WTC11 (cell line): ENCODE measurements around the gene WNT3A. TPM values are rescaled to one million over a fixed set of nuclear protein-coding genes. Genes with fewer than 3 reads are reported as not detected.

Source experiments
- ATAC-seq: fragments of 200-7000 bp; cut with Tn5 transposase; 2 replicates; pipeline ENCODE4 v1.10.0; 2021; ENCODE audit warnings: mild to moderate bottlenecking, moderate library complexity
- CTCF ChIA-PET: fragments of 300-600 bp; sonication (Branson Sonifier 250); formaldehyde crosslinking; loops from one replicate; lab custom pipeline; 2021; ENCODE audit warnings: antibody characterized with exemption; lab: Charles Lee
- POLR2A ChIA-PET: fragments of 350-600 bp; sonication (Branson Sonifier 250); formaldehyde crosslinking; loops from one replicate; lab custom pipeline; 2021; ENCODE audit warnings: antibody characterized with exemption; lab: Charles Lee
- DNase-seq: peaks from one replicate; pipeline ENCODE4 v3.0.0; 2021; ENCODE audit warnings: low spot score
- H3K27ac Mint-ChIP-seq: 2 replicates; pipeline ENCODE4 v1.8.0; 2021; ENCODE audit warnings: mixed read lengths
- H3K27me3 Mint-ChIP-seq: 2 replicates; pipeline ENCODE4 v1.8.0; 2021; ENCODE audit warnings: low read depth, mild to moderate bottlenecking, moderate library complexity, mixed read lengths
- H3K36me3 Mint-ChIP-seq: 2 replicates; pipeline ENCODE4 v1.8.0; 2021; ENCODE audit warnings: mixed read lengths
- H3K4me1 Mint-ChIP-seq: 2 replicates; pipeline ENCODE4 v1.8.0; 2022; ENCODE audit warnings: mixed read lengths
- H3K4me3 Mint-ChIP-seq: 2 replicates; pipeline ENCODE4 v1.8.0; 2021; ENCODE audit warnings: mild to moderate bottlenecking, moderate library complexity, mixed read lengths
- H3K9me3 Mint-ChIP-seq: 2 replicates; pipeline ENCODE4 v1.8.0; 2021; ENCODE audit warnings: mixed read lengths
- CREM ChIP-seq: sonication (generic); formaldehyde crosslinking; IDR thresholded peaks from 2 replicates; pipeline ENCODE4 v1.8.1; 2022; ENCODE audit warnings: mild to moderate bottlenecking, missing genetic modification reagents, moderate library complexity
- IRF2 ChIP-seq: sonication (generic); formaldehyde crosslinking; IDR thresholded peaks from 2 replicates; pipeline ENCODE4 v1.8.0; 2022; ENCODE audit warnings: low read depth, missing genetic modification reagents, borderline replicate concordance
- JUN ChIP-seq: sonication (generic); formaldehyde crosslinking; IDR thresholded peaks from 2 replicates; pipeline ENCODE4 v1.8.0; 2023; ENCODE audit warnings: mild to moderate bottlenecking, missing genetic modification reagents
- KAT7 ChIP-seq: sonication (generic); formaldehyde crosslinking; IDR thresholded peaks from 2 replicates; pipeline ENCODE4 v1.8.1; 2023; ENCODE audit warnings: missing genetic modification reagents, mild to moderate bottlenecking, borderline replicate concordance
- MYBL2 ChIP-seq: sonication (generic); formaldehyde crosslinking; IDR thresholded peaks from 2 replicates; pipeline ENCODE4 v1.8.1; 2023; ENCODE audit warnings: mild to moderate bottlenecking, moderate library complexity, missing genetic modification reagents
- NR2C2 ChIP-seq: sonication (generic); formaldehyde crosslinking; IDR thresholded peaks from 2 replicates; pipeline ENCODE4 v1.8.0; 2022; ENCODE audit warnings: mild to moderate bottlenecking, missing genetic modification reagents
- SMAD4 ChIP-seq: sonication (generic); formaldehyde crosslinking; IDR thresholded peaks from 2 replicates; pipeline ENCODE4 v1.8.0; 2022; ENCODE audit warnings: mild to moderate bottlenecking, missing genetic modification reagents
- SOX15 ChIP-seq: fragments of 250-450 bp; sonication (Bioruptor Pico); IDR thresholded peaks from 2 replicates; pipeline ENCODE4 v1.9.0; 2021; ENCODE audit warnings: mild to moderate bottlenecking
- total RNA-seq: library from RNA; stranded (reverse); gene quantifications from 3 replicates; pipeline ENCODE4 v1.2.3, GENCODE V29; 2021
- TF ChIP-seq, protein P1 (sequence below): sonication (generic); formaldehyde crosslinking; IDR thresholded peaks from 2 replicates; pipeline ENCODE4 v1.8.0; 2023; ENCODE audit warnings: missing genetic modification reagents, mild to moderate bottlenecking, borderline replicate concordance
- TF ChIP-seq, protein P2 (sequence below): sonication (generic); formaldehyde crosslinking; IDR thresholded peaks from 2 replicates; pipeline ENCODE4 v1.8.1; 2022; ENCODE audit warnings: mild to moderate bottlenecking, missing genetic modification reagents, moderate library complexity, borderline replicate concordance
- TF ChIP-seq, protein P3 (sequence below): sonication (generic); formaldehyde crosslinking; IDR thresholded peaks from 2 replicates; pipeline ENCODE4 v1.8.1; 2022; ENCODE audit warnings: low read depth, mild to moderate bottlenecking, moderate library complexity, missing genetic modification reagents, borderline replicate concordance
- TF ChIP-seq, protein P4 (sequence below): sonication (generic); formaldehyde crosslinking; IDR thresholded peaks from 2 replicates; pipeline ENCODE4 v1.8.0; 2022; ENCODE audit warnings: mild to moderate bottlenecking, missing genetic modification reagents
- TF ChIP-seq, protein P5 (sequence below): sonication (generic); formaldehyde crosslinking; IDR thresholded peaks from 2 replicates; pipeline ENCODE4 v1.8.1; 2023; ENCODE audit warnings: mild to moderate bottlenecking, missing genetic modification reagents, borderline replicate concordance
- TF ChIP-seq, protein P6 (sequence below): sonication (generic); formaldehyde crosslinking; IDR thresholded peaks from 2 replicates; pipeline ENCODE4 v1.8.1; 2023; ENCODE audit warnings: mild to moderate bottlenecking, missing genetic modification reagents, moderate library complexity
- TF ChIP-seq, protein P7 (sequence below): sonication (generic); formaldehyde crosslinking; conservative IDR thresholded peaks from 2 replicates; pipeline ENCODE4 v1.8.1; 2023; ENCODE audit warnings: mild to moderate bottlenecking, low read depth, missing genetic modification reagents, moderate library complexity

The WNT3A gene
- total RNA-seq, 1 experiment from 2014 or later: 0.17 TPM

DNA sequence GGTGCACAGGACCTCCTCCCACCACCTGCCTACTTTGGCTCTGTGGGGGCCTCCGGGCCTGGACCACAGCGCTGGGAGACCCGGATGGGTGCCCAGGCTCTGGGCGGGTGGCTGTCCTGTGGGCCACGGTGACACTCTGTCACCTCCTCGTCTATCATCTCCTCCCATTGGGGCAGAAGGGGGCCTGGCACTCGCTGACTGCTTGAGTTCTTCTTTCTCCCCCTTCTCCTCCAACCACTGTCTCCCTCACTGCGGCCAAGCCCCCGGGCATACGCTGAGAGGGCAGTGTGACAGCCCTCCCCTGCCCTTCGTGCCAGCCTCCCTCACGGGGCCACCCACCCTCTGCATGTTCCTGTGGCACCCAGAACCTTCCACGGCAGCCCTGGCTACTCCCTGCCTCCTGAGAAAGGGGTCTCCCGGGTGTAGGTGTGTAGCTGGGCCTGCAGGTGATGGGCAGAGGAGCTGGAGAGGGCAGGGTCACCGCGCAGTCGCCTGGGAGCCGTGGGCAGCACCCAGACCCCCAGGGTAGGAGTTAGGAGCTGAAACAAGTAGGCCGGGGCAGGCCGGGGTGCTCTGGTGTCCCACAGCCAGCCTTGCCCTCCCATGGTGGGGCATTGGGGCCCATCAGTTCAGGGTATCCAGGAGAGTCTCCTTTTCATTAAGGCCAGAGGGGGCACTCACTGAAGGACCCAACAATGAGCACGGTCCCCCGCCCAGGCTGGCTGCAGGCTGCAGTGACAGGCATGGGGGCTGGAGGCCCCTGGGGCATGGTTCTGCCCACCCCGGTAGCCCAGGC, 66.5 kb downstream of the WNT3A start:
- H3K27ac Mint-ChIP-seq: no peak overlapping the region
- H3K9me3 Mint-ChIP-seq: no peaks in the 10 kb centered on the region
- DNase-seq (no peak), ATAC-seq (no peak; the same call in 1 of the 2 replicates)
- ChIA-PET CTCF (interaction anchor here (0.5 to 2.7 kb wide), 9 partner anchors 8 to 687 kb away, joined by 3 to 62 read pairs (median 3); partner anchors contain the start of genes ARF1 and WNT3A), POLR2A (interaction anchor here (1.0 kb wide), 1 partner anchor 75 kb away, joined by 3 read pairs; no protein-coding TSS in a partner anchor)
- no peak overlapping the region for H3K4me3 Mint-ChIP-seq
- TF ChIP-seq SOX15 (CRISPR knock-in tag) (no peak), NR2C2 (no peak), KAT7 (CRISPR knock-in tag) (no peak), JUN (no peak), MYBL2 (CRISPR knock-in tag) (no peak), CREM (no peak), SMAD4 (CRISPR knock-in tag) (no peak), IRF2 (CRISPR knock-in tag) (no peak)
- TF ChIP-seq, protein P1, sequence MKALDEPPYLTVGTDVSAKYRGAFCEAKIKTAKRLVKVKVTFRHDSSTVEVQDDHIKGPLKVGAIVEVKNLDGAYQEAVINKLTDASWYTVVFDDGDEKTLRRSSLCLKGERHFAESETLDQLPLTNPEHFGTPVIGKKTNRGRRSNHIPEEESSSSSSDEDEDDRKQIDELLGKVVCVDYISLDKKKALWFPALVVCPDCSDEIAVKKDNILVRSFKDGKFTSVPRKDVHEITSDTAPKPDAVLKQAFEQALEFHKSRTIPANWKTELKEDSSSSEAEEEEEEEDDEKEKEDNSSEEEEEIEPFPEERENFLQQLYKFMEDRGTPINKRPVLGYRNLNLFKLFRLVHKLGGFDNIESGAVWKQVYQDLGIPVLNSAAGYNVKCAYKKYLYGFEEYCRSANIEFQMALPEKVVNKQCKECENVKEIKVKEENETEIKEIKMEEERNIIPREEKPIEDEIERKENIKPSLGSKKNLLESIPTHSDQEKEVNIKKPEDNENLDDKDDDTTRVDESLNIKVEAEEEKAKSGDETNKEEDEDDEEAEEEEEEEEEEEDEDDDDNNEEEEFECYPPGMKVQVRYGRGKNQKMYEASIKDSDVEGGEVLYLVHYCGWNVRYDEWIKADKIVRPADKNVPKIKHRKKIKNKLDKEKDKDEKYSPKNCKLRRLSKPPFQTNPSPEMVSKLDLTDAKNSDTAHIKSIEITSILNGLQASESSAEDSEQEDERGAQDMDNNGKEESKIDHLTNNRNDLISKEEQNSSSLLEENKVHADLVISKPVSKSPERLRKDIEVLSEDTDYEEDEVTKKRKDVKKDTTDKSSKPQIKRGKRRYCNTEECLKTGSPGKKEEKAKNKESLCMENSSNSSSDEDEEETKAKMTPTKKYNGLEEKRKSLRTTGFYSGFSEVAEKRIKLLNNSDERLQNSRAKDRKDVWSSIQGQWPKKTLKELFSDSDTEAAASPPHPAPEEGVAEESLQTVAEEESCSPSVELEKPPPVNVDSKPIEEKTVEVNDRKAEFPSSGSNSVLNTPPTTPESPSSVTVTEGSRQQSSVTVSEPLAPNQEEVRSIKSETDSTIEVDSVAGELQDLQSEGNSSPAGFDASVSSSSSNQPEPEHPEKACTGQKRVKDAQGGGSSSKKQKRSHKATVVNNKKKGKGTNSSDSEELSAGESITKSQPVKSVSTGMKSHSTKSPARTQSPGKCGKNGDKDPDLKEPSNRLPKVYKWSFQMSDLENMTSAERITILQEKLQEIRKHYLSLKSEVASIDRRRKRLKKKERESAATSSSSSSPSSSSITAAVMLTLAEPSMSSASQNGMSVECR (CRISPR knock-in tag): no peak
- TF ChIP-seq, protein P2, sequence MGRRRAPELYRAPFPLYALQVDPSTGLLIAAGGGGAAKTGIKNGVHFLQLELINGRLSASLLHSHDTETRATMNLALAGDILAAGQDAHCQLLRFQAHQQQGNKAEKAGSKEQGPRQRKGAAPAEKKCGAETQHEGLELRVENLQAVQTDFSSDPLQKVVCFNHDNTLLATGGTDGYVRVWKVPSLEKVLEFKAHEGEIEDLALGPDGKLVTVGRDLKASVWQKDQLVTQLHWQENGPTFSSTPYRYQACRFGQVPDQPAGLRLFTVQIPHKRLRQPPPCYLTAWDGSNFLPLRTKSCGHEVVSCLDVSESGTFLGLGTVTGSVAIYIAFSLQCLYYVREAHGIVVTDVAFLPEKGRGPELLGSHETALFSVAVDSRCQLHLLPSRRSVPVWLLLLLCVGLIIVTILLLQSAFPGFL (CRISPR knock-in tag): no peak
- TF ChIP-seq, protein P3, sequence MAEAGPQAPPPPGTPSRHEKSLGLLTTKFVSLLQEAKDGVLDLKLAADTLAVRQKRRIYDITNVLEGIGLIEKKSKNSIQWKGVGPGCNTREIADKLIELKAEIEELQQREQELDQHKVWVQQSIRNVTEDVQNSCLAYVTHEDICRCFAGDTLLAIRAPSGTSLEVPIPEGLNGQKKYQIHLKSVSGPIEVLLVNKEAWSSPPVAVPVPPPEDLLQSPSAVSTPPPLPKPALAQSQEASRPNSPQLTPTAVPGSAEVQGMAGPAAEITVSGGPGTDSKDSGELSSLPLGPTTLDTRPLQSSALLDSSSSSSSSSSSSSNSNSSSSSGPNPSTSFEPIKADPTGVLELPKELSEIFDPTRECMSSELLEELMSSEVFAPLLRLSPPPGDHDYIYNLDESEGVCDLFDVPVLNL (CRISPR knock-in tag): no peak
- TF ChIP-seq, protein P4, sequence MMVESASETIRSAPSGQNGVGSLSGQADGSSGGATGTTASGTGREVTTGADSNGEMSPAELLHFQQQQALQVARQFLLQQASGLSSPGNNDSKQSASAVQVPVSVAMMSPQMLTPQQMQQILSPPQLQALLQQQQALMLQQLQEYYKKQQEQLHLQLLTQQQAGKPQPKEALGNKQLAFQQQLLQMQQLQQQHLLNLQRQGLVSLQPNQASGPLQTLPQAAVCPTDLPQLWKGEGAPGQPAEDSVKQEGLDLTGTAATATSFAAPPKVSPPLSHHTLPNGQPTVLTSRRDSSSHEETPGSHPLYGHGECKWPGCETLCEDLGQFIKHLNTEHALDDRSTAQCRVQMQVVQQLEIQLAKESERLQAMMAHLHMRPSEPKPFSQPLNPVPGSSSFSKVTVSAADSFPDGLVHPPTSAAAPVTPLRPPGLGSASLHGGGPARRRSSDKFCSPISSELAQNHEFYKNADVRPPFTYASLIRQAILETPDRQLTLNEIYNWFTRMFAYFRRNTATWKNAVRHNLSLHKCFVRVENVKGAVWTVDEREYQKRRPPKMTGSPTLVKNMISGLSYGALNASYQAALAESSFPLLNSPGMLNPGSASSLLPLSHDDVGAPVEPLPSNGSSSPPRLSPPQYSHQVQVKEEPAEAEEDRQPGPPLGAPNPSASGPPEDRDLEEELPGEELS (CRISPR knock-in tag): no peak
- TF ChIP-seq, protein P5, sequence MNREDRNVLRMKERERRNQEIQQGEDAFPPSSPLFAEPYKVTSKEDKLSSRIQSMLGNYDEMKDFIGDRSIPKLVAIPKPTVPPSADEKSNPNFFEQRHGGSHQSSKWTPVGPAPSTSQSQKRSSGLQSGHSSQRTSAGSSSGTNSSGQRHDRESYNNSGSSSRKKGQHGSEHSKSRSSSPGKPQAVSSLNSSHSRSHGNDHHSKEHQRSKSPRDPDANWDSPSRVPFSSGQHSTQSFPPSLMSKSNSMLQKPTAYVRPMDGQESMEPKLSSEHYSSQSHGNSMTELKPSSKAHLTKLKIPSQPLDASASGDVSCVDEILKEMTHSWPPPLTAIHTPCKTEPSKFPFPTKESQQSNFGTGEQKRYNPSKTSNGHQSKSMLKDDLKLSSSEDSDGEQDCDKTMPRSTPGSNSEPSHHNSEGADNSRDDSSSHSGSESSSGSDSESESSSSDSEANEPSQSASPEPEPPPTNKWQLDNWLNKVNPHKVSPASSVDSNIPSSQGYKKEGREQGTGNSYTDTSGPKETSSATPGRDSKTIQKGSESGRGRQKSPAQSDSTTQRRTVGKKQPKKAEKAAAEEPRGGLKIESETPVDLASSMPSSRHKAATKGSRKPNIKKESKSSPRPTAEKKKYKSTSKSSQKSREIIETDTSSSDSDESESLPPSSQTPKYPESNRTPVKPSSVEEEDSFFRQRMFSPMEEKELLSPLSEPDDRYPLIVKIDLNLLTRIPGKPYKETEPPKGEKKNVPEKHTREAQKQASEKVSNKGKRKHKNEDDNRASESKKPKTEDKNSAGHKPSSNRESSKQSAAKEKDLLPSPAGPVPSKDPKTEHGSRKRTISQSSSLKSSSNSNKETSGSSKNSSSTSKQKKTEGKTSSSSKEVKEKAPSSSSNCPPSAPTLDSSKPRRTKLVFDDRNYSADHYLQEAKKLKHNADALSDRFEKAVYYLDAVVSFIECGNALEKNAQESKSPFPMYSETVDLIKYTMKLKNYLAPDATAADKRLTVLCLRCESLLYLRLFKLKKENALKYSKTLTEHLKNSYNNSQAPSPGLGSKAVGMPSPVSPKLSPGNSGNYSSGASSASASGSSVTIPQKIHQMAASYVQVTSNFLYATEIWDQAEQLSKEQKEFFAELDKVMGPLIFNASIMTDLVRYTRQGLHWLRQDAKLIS (CRISPR knock-in tag): no peak
- TF ChIP-seq, protein P6, sequence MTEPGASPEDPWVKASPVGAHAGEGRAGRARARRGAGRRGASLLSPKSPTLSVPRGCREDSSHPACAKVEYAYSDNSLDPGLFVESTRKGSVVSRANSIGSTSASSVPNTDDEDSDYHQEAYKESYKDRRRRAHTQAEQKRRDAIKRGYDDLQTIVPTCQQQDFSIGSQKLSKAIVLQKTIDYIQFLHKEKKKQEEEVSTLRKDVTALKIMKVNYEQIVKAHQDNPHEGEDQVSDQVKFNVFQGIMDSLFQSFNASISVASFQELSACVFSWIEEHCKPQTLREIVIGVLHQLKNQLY (CRISPR knock-in tag): no peak
- TF ChIP-seq, protein P7, sequence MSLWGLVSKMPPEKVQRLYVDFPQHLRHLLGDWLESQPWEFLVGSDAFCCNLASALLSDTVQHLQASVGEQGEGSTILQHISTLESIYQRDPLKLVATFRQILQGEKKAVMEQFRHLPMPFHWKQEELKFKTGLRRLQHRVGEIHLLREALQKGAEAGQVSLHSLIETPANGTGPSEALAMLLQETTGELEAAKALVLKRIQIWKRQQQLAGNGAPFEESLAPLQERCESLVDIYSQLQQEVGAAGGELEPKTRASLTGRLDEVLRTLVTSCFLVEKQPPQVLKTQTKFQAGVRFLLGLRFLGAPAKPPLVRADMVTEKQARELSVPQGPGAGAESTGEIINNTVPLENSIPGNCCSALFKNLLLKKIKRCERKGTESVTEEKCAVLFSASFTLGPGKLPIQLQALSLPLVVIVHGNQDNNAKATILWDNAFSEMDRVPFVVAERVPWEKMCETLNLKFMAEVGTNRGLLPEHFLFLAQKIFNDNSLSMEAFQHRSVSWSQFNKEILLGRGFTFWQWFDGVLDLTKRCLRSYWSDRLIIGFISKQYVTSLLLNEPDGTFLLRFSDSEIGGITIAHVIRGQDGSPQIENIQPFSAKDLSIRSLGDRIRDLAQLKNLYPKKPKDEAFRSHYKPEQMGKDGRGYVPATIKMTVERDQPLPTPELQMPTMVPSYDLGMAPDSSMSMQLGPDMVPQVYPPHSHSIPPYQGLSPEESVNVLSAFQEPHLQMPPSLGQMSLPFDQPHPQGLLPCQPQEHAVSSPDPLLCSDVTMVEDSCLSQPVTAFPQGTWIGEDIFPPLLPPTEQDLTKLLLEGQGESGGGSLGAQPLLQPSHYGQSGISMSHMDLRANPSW (CRISPR knock-in tag): no peak
- H3K36me3 Mint-ChIP-seq: no peaks in the 10 kb centered on the region
- 0 out of 2 replicates have a peak, but pooled peaks cover 4% of the 10 kb centered on the region for H3K4me1 Mint-ChIP-seq
- H3K27me3 Mint-ChIP-seq: peaks cover 87% of the 10 kb centered on the region
